Measurements from ENCODE around the gene GGA1. TPM values are rescaled to one million over a fixed set of nuclear protein-coding genes. Genes with fewer than 3 reads are reported as not detected.

The GGA1 gene
- total RNA-seq, 2 donors from 2014 or later, result 43.9 to 146 TPM

GRCh38 chr22:37623075-37624016 is 14.7 kb downstream of the GGA1 start:
- no peak for DNase-seq (ENCODE audit: low spot score)
- Histone ChIP-seq H3K9me3 (no peaks in the 10 kb centered on the region), H3K4me3 (no peak overlapping the region), H3K36me3 (peaks cover under 1 to 2% of the 10 kb centered on the region in 2 donors), H3K4me1 (replicated peaks) (peaks cover 7% of the 10 kb centered on the region), H3K27me3 (replicated peaks; ENCODE audit: insufficient read depth) (no peaks in the 10 kb centered on the region), H3K27ac (peak overlapping the region in 1 of 2 donors; percentile 3)
- intact Hi-C loops (cut with DNase I), result loop anchor here (2.0 kb wide), 1 partner anchor 57 kb away; no protein-coding TSS in a partner anchor
- TF ChIP-seq CTCF (IDR thresholded peaks at IDR 0.05) (peak; percentile 58 to 85 (median 72)), POLR2A (IDR thresholded peaks at IDR 0.05) (no peak)
- 66% methylated on average over 22 of the region's 22 CpGs for WGBS

GRCh38 chr22:37624017-37624365 is 15.4 kb downstream of the GGA1 start:
- H3K4me1 ChIP-seq (replicated peaks), result peaks cover 7% of the 10 kb centered on the region
- no peak for DNase-seq (ENCODE audit: low spot score)
- TF ChIP-seq POLR2AphosphoS5 (IDR thresholded peaks at IDR 0.05) (no peak), CTCF (IDR thresholded peaks at IDR 0.05) (no peak), POLR2A (IDR thresholded peaks at IDR 0.05) (no peak)
- WGBS, result 28% methylated on average over 5 of the region's 6 CpGs
- H3K27me3 ChIP-seq (replicated peaks; ENCODE audit: insufficient read depth), result no peaks in the 10 kb centered on the region
- no peak overlapping the region for H3K4me3 ChIP-seq
- peaks cover 0 to 7% of the 10 kb centered on the region in 2 donors for H3K36me3 ChIP-seq
- intact Hi-C loops (cut with DNase I), result no loop called here
- peak overlapping the region in 1 of 2 donors; percentile 3 for H3K27ac ChIP-seq
- H3K9me3 ChIP-seq, result no peaks in the 10 kb centered on the region

- DNase-seq (ENCODE audit: low spot score), result no peak
- intact Hi-C loops (cut with DNase I), result no loop called here
- 77% methylated on average over 7 of the region's 7 CpGs for WGBS
- peaks cover 7% of the 10 kb centered on the region for H3K4me1 ChIP-seq (replicated peaks)
- no peak for TF ChIP-seq POLR2AphosphoS5 (IDR thresholded peaks at IDR 0.05)
- no peak for TF ChIP-seq POLR2A (IDR thresholded peaks at IDR 0.05)
- H3K9me3 ChIP-seq, result no peaks in the 10 kb centered on the region
- peaks cover 0 to 9% of the 10 kb centered on the region in 2 donors for H3K36me3 ChIP-seq
- H3K4me3 ChIP-seq, result no peak overlapping the region
- H3K27ac ChIP-seq, result no peak overlapping the region
- H3K27me3 ChIP-seq (replicated peaks; ENCODE audit: insufficient read depth), result no peaks in the 10 kb centered on the region
Measured at GRCh38 chr22:37624876-37625275, 16.2 kb downstream of the GGA1 start.

GRCh38 chr22:37625737-37626136 is 17.1 kb downstream of the GGA1 start:
- intact Hi-C loops (cut with DNase I), result no loop called here
- Histone ChIP-seq H3K4me3 (no peak overlapping the region), H3K4me1 (replicated peaks) (peaks cover 7% of the 10 kb centered on the region), H3K9me3 (no peaks in the 10 kb centered on the region), H3K27ac (peak overlapping the region; percentile 57 to 66), H3K36me3 (peaks cover 0 to 9% of the 10 kb centered on the region in 2 donors), H3K27me3 (replicated peaks; ENCODE audit: insufficient read depth) (no peaks in the 10 kb centered on the region)
- DNase-seq (ENCODE audit: low spot score), result no peak
- WGBS, result 66% methylated on average over 14 of the region's 14 CpGs
- TF ChIP-seq POLR2A (IDR thresholded peaks at IDR 0.05), result no peak
- no peak for TF ChIP-seq POLR2AphosphoS5 (IDR thresholded peaks at IDR 0.05)
- TF ChIP-seq CTCF (IDR thresholded peaks at IDR 0.05), result no peak

- Histone ChIP-seq H3K27ac (peak overlapping the region; percentile 57 to 66), H3K9me3 (no peaks in the 10 kb centered on the region), H3K4me1 (replicated peaks) (peaks cover 7% of the 10 kb centered on the region), H3K27me3 (replicated peaks; ENCODE audit: insufficient read depth) (no peaks in the 10 kb centered on the region), H3K36me3 (peaks cover 0 to 9% of the 10 kb centered on the region in 2 donors), H3K4me3 (no peak overlapping the region)
- intact Hi-C loops (cut with DNase I), result no loop called here
- peak; percentile 79 for DNase-seq (ENCODE audit: low spot score)
- WGBS, result 25% methylated on average over 11 of the region's 11 CpGs
- TF ChIP-seq POLR2AphosphoS5 (IDR thresholded peaks at IDR 0.05), result peak; percentile 78
- TF ChIP-seq POLR2A (IDR thresholded peaks at IDR 0.05), result no peak
Measured at GRCh38 chr22:37626144-37626543, 17.5 kb downstream of the GGA1 start.

All from prostate gland (tissue), 2 donors.